K562 (cell line): ENCODE measurements around the gene TBX6. TPM values are rescaled to one million over a fixed set of nuclear protein-coding genes. Genes with fewer than 3 reads are reported as not detected.

Experiments used
- ADNP ChIP-seq: fragments of 200-800 bp; sonication (Bioruptor generic); IDR thresholded peaks from 2 replicates; pipeline ENCODE4 v1.6.1; 2016; ENCODE audit warnings: missing genetic modification characterization, missing compliant biosample characterization
- ARHGAP35 ChIP-seq: fragments of 450-650 bp; IDR thresholded peaks from 2 replicates; pipeline ENCODE4 v1.6.1; 2018; ENCODE audit not compliant: partially characterized antibody
- CBX5 ChIP-seq: IDR thresholded peaks from 2 replicates; pipeline ENCODE4 v1.6.1; 2014; ENCODE audit warnings: low read depth, borderline replicate concordance
- E2F6 ChIP-seq, 2 experiments: IDR thresholded peaks; 2 replicates each; pipeline ENCODE4 v1.6.1; 2011; ENCODE audit warnings: borderline replicate concordance in 1 of 2, control low read depth in 1 of 2, low read depth in 1 of 2, low read length in 1 of 2, mild to moderate bottlenecking in 1 of 2, mixed read lengths in 1 of 2, moderate library complexity in 1 of 2; ENCODE audit not compliant: insufficient read depth in 1 of 2, insufficient read length in 1 of 2, poor library complexity in 1 of 2, severe bottlenecking in 1 of 2; ENCODE audit errors: extremely low read depth in 1 of 2
- ETV6 ChIP-seq, 3 experiments: fragments of 150-350 bp in 1 of 3; sonication (generic) in 1 of 3; formaldehyde crosslinking in 1 of 3; IDR thresholded peaks; 2 replicates each; pipeline versions ENCODE4 v1.6.1 to v1.8.0; 2014 to 2022; ENCODE audit warnings: borderline replicate concordance in 2 of 3, low read depth in 2 of 3, antibody characterized with exemption in 1 of 3, low read length in 1 of 3, mild to moderate bottlenecking in 1 of 3, missing genetic modification reagents in 1 of 3
- KAT8 ChIP-seq: fragments of 450-650 bp; IDR thresholded peaks from 2 replicates; pipeline ENCODE4 v1.6.1; 2016; ENCODE audit warnings: low read depth, mild to moderate bottlenecking
- SAP30 ChIP-seq: fragments of 200-600 bp; sonication (generic); IDR thresholded peaks from 2 replicates; pipeline ENCODE4 v1.6.1; 2012; ENCODE audit warnings: borderline replicate concordance, low read depth, mild to moderate bottlenecking, moderate library complexity, low read length, control low read depth, inconsistent platforms; ENCODE audit not compliant: insufficient read depth, poor library complexity, severe bottlenecking
- SREBF2 ChIP-seq: sonication (generic); formaldehyde crosslinking; IDR thresholded peaks from 2 replicates; pipeline ENCODE4 v1.4.0; 2020; ENCODE audit warnings: mild to moderate bottlenecking, missing genetic modification reagents
- SRSF1 ChIP-seq: fragments of 200-400 bp; formaldehyde crosslinking; IDR thresholded peaks from 2 replicates; pipeline ENCODE4 v1.6.1; 2017; ENCODE audit warnings: mild to moderate bottlenecking, low read depth, low read length, moderate library complexity
- TAF7 ChIP-seq: fragments of 450-650 bp; IDR thresholded peaks from 2 replicates; pipeline ENCODE4 v1.6.1; 2016; ENCODE audit warnings: missing genetic modification characterization, missing compliant biosample characterization
- TEAD1 ChIP-seq, 2 experiments: fragments of 450-650 bp in 1 of 2; sonication (generic) in 1 of 2; formaldehyde crosslinking; IDR thresholded peaks; 2 replicates each; pipeline versions ENCODE4 v1.4.0 to v1.8.0; 2020 to 2022; ENCODE audit warnings: mild to moderate bottlenecking in 2 of 2, missing genetic modification reagents in 1 of 2
- ZBTB8A ChIP-seq: fragments of 450-650 bp; IDR thresholded peaks from 2 replicates; pipeline ENCODE4 v1.6.1; 2018; ENCODE audit warnings: mild to moderate bottlenecking, moderate library complexity; ENCODE audit not compliant: partially characterized antibody
- ZNF280A ChIP-seq: fragments of 450-650 bp; IDR thresholded peaks from 2 replicates; pipeline ENCODE4 v1.6.1; 2018; ENCODE audit warnings: mild to moderate bottlenecking, low read depth; ENCODE audit not compliant: partially characterized antibody
- ZNF3 ChIP-seq: fragments of 250-450 bp; sonication (Bioruptor Pico); IDR thresholded peaks from 2 replicates; pipeline ENCODE4 v1.5.0; 2021; ENCODE audit warnings: mild to moderate bottlenecking, moderate library complexity
- ZNF445 ChIP-seq: fragments of 250-450 bp; sonication (Bioruptor Pico); IDR thresholded peaks from 2 replicates; pipeline ENCODE4 v1.4.0; 2020; ENCODE audit warnings: low read depth, mild to moderate bottlenecking, moderate library complexity
- ZNF76 ChIP-seq: fragments of 250-450 bp; sonication (Bioruptor Pico); IDR thresholded peaks from 2 replicates; pipeline ENCODE4 v1.4.0; 2020; ENCODE audit warnings: mild to moderate bottlenecking, moderate library complexity, borderline replicate concordance
- polyA plus RNA-seq, 8 experiments: library from polyadenylated mRNA; depleted of rRNA in 4 of 8; stranded (reverse) in 5 of 8; unstranded in 3 of 8; fragments of >200 nt; fragmentation: Nextera tagmentation in 2 of 8; fragmentation: Illumina TruSeq in 1 of 8; extraction: Ambion mirVana in 2 of 8; extraction: Trizol in 1 of 8; gene quantifications; 2 replicates each; pipeline versions ENCODE4 v1.2.1 to v1.2.3, GENCODE V29; 2011 to 2014; ENCODE audit warnings: inconsistent platforms in 1 of 8, missing spikeins in 1 of 8
- total RNA-seq, 7 experiments: library from RNA; depleted of rRNA in 6 of 7; stranded (reverse); fragments of >200 nt in 6 of 7; fragmentation: Illumina TruSeq in 2 of 7; extraction: Trizol in 2 of 7; gene quantifications; 2 replicates each; pipeline versions ENCODE4 v1.2.1 to v1.2.3, GENCODE V29; 2011 to 2021; ENCODE audit warnings: low replicate concordance in 1 of 7
- TF ChIP-seq, protein P1 (sequence below): fragments of 450-650 bp; IDR thresholded peaks from 2 replicates; pipeline ENCODE4 v1.7.0; 2016; ENCODE audit warnings: borderline replicate concordance
- TF ChIP-seq, protein P2 (sequence below): sonication (generic); formaldehyde crosslinking; IDR thresholded peaks from 2 replicates; pipeline ENCODE4 v1.4.0; 2020; ENCODE audit warnings: mild to moderate bottlenecking, missing genetic modification reagents

The TBX6 gene
- total and polyA plus RNA-seq, 9 of the 15 experiments (the other 6 are each of a cell fraction or from before 2014, with no cell fraction given): 0.07 to 0.58 (median 0.11) TPM; not detected in 2

DNA sequence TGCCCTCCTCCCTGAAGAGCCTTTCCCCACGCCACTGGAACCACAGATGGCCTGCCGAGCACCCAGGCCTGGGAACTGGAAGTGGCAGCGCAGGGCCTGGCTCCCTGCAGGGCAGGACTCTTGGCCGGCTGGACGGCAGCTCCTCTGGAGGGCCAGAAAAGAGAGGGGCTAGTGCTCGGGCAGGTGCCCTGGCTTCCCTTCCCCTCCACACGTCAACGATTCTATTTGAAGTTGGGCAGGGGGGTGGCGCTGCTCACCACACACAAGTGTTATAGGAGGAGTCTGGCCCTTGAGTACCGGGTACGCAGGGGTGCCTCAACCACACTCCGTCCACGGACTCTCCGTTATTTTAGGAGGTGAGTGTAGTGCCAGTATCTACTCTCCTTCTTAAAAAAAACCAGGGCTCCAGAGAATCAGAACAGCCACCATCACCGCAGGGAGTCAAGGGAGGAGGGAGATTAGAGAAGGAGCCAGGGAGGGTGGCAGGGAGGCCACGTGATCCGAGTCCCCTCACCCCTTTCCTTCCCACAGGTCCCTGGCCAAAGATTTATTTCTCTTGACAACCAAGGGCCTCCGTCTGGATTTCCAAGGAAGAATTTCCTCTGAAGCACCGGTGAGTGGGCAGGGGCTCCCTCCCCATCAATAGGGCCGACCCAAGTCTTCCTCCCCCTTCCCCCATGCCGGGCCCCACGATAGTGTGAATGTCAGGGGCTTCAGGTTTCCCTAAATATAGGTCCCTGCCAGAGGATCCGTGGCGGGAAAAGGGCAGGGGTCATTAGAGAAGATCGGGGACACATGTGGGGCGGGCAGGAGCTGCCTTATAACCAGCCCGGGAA, 27.6 kb downstream of the TBX6 start (continued):
- TF ChIP-seq E2F6 (IDR thresholded peaks at IDR 0.05; ENCODE audit: borderline replicate concordance in 1 of 2, extremely low read depth in 1 of 2, insufficient read depth in 1 of 2, insufficient read length in 1 of 2, low read depth in 1 of 2, low read length in 1 of 2, poor library complexity in 1 of 2, severe bottlenecking in 1 of 2) (peak in 1 of 2 experiments; percentile 26), ZNF76 (CRISPR knock-in tag) (no peak), ZNF3 (CRISPR knock-in tag) (no peak), KAT8 (no peak), ZNF280A (no peak), TAF7 (no peak), TEAD1 (CRISPR knock-in tag; IDR thresholded peaks at IDR 0.05) (no peak), ADNP (tag) (no peak), ETV6 (IDR thresholded peaks at IDR 0.05; ENCODE audit: borderline replicate concordance in 1 of 2, low read depth in 2 of 2, low read length in 1 of 2) (no peak), ETV6 (CRISPR knock-in tag; IDR thresholded peaks at IDR 0.05; ENCODE audit: borderline replicate concordance) (no peak), CBX5 (no peak), SAP30 (no peak), SREBF2 (CRISPR knock-in tag) (no peak), ARHGAP35 (no peak), ZBTB8A (no peak), ZNF445 (no peak), SRSF1 (no peak)
- TF ChIP-seq, protein P1, sequence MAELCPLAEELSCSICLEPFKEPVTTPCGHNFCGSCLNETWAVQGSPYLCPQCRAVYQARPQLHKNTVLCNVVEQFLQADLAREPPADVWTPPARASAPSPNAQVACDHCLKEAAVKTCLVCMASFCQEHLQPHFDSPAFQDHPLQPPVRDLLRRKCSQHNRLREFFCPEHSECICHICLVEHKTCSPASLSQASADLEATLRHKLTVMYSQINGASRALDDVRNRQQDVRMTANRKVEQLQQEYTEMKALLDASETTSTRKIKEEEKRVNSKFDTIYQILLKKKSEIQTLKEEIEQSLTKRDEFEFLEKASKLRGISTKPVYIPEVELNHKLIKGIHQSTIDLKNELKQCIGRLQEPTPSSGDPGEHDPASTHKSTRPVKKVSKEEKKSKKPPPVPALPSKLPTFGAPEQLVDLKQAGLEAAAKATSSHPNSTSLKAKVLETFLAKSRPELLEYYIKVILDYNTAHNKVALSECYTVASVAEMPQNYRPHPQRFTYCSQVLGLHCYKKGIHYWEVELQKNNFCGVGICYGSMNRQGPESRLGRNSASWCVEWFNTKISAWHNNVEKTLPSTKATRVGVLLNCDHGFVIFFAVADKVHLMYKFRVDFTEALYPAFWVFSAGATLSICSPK: no peak
- TF ChIP-seq, protein P2, sequence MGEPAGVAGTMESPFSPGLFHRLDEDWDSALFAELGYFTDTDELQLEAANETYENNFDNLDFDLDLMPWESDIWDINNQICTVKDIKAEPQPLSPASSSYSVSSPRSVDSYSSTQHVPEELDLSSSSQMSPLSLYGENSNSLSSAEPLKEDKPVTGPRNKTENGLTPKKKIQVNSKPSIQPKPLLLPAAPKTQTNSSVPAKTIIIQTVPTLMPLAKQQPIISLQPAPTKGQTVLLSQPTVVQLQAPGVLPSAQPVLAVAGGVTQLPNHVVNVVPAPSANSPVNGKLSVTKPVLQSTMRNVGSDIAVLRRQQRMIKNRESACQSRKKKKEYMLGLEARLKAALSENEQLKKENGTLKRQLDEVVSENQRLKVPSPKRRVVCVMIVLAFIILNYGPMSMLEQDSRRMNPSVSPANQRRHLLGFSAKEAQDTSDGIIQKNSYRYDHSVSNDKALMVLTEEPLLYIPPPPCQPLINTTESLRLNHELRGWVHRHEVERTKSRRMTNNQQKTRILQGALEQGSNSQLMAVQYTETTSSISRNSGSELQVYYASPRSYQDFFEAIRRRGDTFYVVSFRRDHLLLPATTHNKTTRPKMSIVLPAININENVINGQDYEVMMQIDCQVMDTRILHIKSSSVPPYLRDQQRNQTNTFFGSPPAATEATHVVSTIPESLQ: no peak
